ENCODE results near the gene PRKG1.

Gene PRKG1

GRCh38 chr10:51077074-51077473 lies 2.8 kb downstream of the PRKG1 start:
- Histone ChIP-seq H3K4me1 (ENCODE audit: control insufficient read depth, insufficient read depth, low read length) (peaks cover 23% of the 10 kb centered on the region), H3K9me3 (ENCODE audit: control insufficient read depth, low read length) (no peaks in the 10 kb centered on the region), H3K4me3 (ENCODE audit: low read length) (no peak overlapping the region), H3K36me3 (ENCODE audit: control insufficient read depth, insufficient read depth, low read length, severe bottlenecking) (no peaks in the 10 kb centered on the region), H3K9ac (ENCODE audit: low read length) (no peak overlapping the region), H3K27me3 (replicated peaks; ENCODE audit: control insufficient read depth, insufficient read depth, low read length) (no peaks in the 10 kb centered on the region)
- no peak for DNase-seq (ENCODE audit: low read depth)

- Histone ChIP-seq H3K4me1 (ENCODE audit: control insufficient read depth, insufficient read depth, low read length) (peaks cover 23% of the 10 kb centered on the region), H3K27me3 (replicated peaks; ENCODE audit: control insufficient read depth, insufficient read depth, low read length) (no peaks in the 10 kb centered on the region), H3K9ac (ENCODE audit: low read length) (no peak overlapping the region), H3K36me3 (ENCODE audit: control insufficient read depth, insufficient read depth, low read length, severe bottlenecking) (no peaks in the 10 kb centered on the region), H3K9me3 (ENCODE audit: control insufficient read depth, low read length) (no peaks in the 10 kb centered on the region), H3K4me3 (ENCODE audit: low read length) (no peak overlapping the region)
- no peak for DNase-seq (ENCODE audit: low read depth)
Observed at GRCh38 chr10:51077507-51077906, 3.2 kb downstream of the PRKG1 start.

GRCh38 chr10:51079331-51079730 lies 5.0 kb downstream of the PRKG1 start:
- no peaks in the 10 kb centered on the region for H3K36me3 ChIP-seq (ENCODE audit: control insufficient read depth, insufficient read depth, low read length, severe bottlenecking)
- H3K4me1 ChIP-seq (ENCODE audit: control insufficient read depth, insufficient read depth, low read length): peaks cover 16% of the 10 kb centered on the region
- H3K4me3 ChIP-seq (ENCODE audit: low read length): no peak overlapping the region
- H3K27me3 ChIP-seq (replicated peaks; ENCODE audit: control insufficient read depth, insufficient read depth, low read length): no peaks in the 10 kb centered on the region
- no peaks in the 10 kb centered on the region for H3K9me3 ChIP-seq (ENCODE audit: control insufficient read depth, low read length)
- DNase-seq (ENCODE audit: low read depth): no peak
- no peak overlapping the region for H3K9ac ChIP-seq (ENCODE audit: low read length)

- Histone ChIP-seq H3K9ac (ENCODE audit: low read length) (no peak overlapping the region), H3K27me3 (replicated peaks; ENCODE audit: control insufficient read depth, insufficient read depth, low read length) (no peaks in the 10 kb centered on the region), H3K36me3 (ENCODE audit: control insufficient read depth, insufficient read depth, low read length, severe bottlenecking) (no peaks in the 10 kb centered on the region), H3K4me3 (ENCODE audit: low read length) (no peak overlapping the region), H3K9me3 (ENCODE audit: control insufficient read depth, low read length) (no peaks in the 10 kb centered on the region), H3K4me1 (ENCODE audit: control insufficient read depth, insufficient read depth, low read length) (peaks cover 16% of the 10 kb centered on the region)
- no peak for DNase-seq (ENCODE audit: low read depth)
Observed at GRCh38 chr10:51079766-51080165, 5.5 kb downstream of the PRKG1 start.

GRCh38 chr10:51080311-51081006 lies 6.2 kb downstream of the PRKG1 start:
- Histone ChIP-seq H3K36me3 (ENCODE audit: control insufficient read depth, insufficient read depth, low read length, severe bottlenecking) (no peaks in the 10 kb centered on the region), H3K27me3 (replicated peaks; ENCODE audit: control insufficient read depth, insufficient read depth, low read length) (no peaks in the 10 kb centered on the region), H3K9ac (ENCODE audit: low read length) (no peak overlapping the region), H3K9me3 (ENCODE audit: control insufficient read depth, low read length) (no peaks in the 10 kb centered on the region), H3K4me3 (ENCODE audit: low read length) (no peak overlapping the region), H3K4me1 (ENCODE audit: control insufficient read depth, insufficient read depth, low read length) (peaks cover 10% of the 10 kb centered on the region)
- DNase-seq (ENCODE audit: low read depth): no peak

- Histone ChIP-seq H3K27me3 (replicated peaks; ENCODE audit: control insufficient read depth, insufficient read depth, low read length) (no peaks in the 10 kb centered on the region), H3K4me1 (ENCODE audit: control insufficient read depth, insufficient read depth, low read length) (peaks cover 6% of the 10 kb centered on the region), H3K4me3 (ENCODE audit: low read length) (no peak overlapping the region), H3K9ac (ENCODE audit: low read length) (no peak overlapping the region), H3K9me3 (ENCODE audit: control insufficient read depth, low read length) (no peaks in the 10 kb centered on the region), H3K36me3 (ENCODE audit: control insufficient read depth, insufficient read depth, low read length, severe bottlenecking) (no peaks in the 10 kb centered on the region)
- DNase-seq (ENCODE audit: low read depth): no peak
Observed at GRCh38 chr10:51082857-51083256, 8.6 kb downstream of the PRKG1 start.

GRCh38 chr10:51083356-51083853 lies 9.1 kb downstream of the PRKG1 start:
- H3K9me3 ChIP-seq (ENCODE audit: control insufficient read depth, low read length): no peaks in the 10 kb centered on the region
- peaks cover 6% of the 10 kb centered on the region for H3K4me1 ChIP-seq (ENCODE audit: control insufficient read depth, insufficient read depth, low read length)
- DNase-seq (ENCODE audit: low read depth): peak; percentile 41
- no peak overlapping the region for H3K9ac ChIP-seq (ENCODE audit: low read length)
- no peak overlapping the region for H3K4me3 ChIP-seq (ENCODE audit: low read length)
- H3K27me3 ChIP-seq (replicated peaks; ENCODE audit: control insufficient read depth, insufficient read depth, low read length): no peaks in the 10 kb centered on the region
- H3K36me3 ChIP-seq (ENCODE audit: control insufficient read depth, insufficient read depth, low read length, severe bottlenecking): no peaks in the 10 kb centered on the region

- no peaks in the 10 kb centered on the region for H3K36me3 ChIP-seq (ENCODE audit: control insufficient read depth, insufficient read depth, low read length, severe bottlenecking)
- peaks cover 5% of the 10 kb centered on the region for H3K4me1 ChIP-seq (ENCODE audit: control insufficient read depth, insufficient read depth, low read length)
- H3K9me3 ChIP-seq (ENCODE audit: control insufficient read depth, low read length): no peaks in the 10 kb centered on the region
- H3K27me3 ChIP-seq (replicated peaks; ENCODE audit: control insufficient read depth, insufficient read depth, low read length): no peaks in the 10 kb centered on the region
- DNase-seq (ENCODE audit: low read depth): no peak
- no peak overlapping the region for H3K4me3 ChIP-seq (ENCODE audit: low read length)
- no peak overlapping the region for H3K9ac ChIP-seq (ENCODE audit: low read length)
Observed at GRCh38 chr10:51085204-51085603, 10.9 kb downstream of the PRKG1 start.

- H3K9ac ChIP-seq (ENCODE audit: low read length): no peak overlapping the region
- no peaks in the 10 kb centered on the region for H3K9me3 ChIP-seq (ENCODE audit: control insufficient read depth, low read length)
- H3K36me3 ChIP-seq (ENCODE audit: control insufficient read depth, insufficient read depth, low read length, severe bottlenecking): no peaks in the 10 kb centered on the region
- no peak overlapping the region for H3K4me3 ChIP-seq (ENCODE audit: low read length)
- DNase-seq (ENCODE audit: low read depth): no peak
- H3K27me3 ChIP-seq (replicated peaks; ENCODE audit: control insufficient read depth, insufficient read depth, low read length): no peaks in the 10 kb centered on the region
- no peaks in the 10 kb centered on the region for H3K4me1 ChIP-seq (ENCODE audit: control insufficient read depth, insufficient read depth, low read length)
Observed at GRCh38 chr10:51086710-51087109, 12.4 kb downstream of the PRKG1 start.

- Histone ChIP-seq H3K4me1 (ENCODE audit: control insufficient read depth, insufficient read depth, low read length) (no peaks in the 10 kb centered on the region), H3K9me3 (ENCODE audit: control insufficient read depth, low read length) (no peaks in the 10 kb centered on the region), H3K4me3 (ENCODE audit: low read length) (no peak overlapping the region), H3K9ac (ENCODE audit: low read length) (no peak overlapping the region), H3K27me3 (replicated peaks; ENCODE audit: control insufficient read depth, insufficient read depth, low read length) (no peaks in the 10 kb centered on the region), H3K36me3 (ENCODE audit: control insufficient read depth, insufficient read depth, low read length, severe bottlenecking) (no peaks in the 10 kb centered on the region)
- no peak for DNase-seq (ENCODE audit: low read depth)
Observed at GRCh38 chr10:51087114-51087513, 12.8 kb downstream of the PRKG1 start.

GRCh38 chr10:51090190-51090589 lies 15.9 kb downstream of the PRKG1 start:
- peaks cover 11% of the 10 kb centered on the region for H3K4me1 ChIP-seq (ENCODE audit: control insufficient read depth, insufficient read depth, low read length)
- H3K9ac ChIP-seq (ENCODE audit: low read length): no peak overlapping the region
- H3K36me3 ChIP-seq (ENCODE audit: control insufficient read depth, insufficient read depth, low read length, severe bottlenecking): no peaks in the 10 kb centered on the region
- no peaks in the 10 kb centered on the region for H3K9me3 ChIP-seq (ENCODE audit: control insufficient read depth, low read length)
- peak; percentile 33 for DNase-seq (ENCODE audit: low read depth)
- H3K27me3 ChIP-seq (replicated peaks; ENCODE audit: control insufficient read depth, insufficient read depth, low read length): no peaks in the 10 kb centered on the region
- no peak overlapping the region for H3K4me3 ChIP-seq (ENCODE audit: low read length)

- Histone ChIP-seq H3K27me3 (replicated peaks; ENCODE audit: control insufficient read depth, insufficient read depth, low read length) (no peaks in the 10 kb centered on the region), H3K9ac (ENCODE audit: low read length) (no peak overlapping the region), H3K36me3 (ENCODE audit: control insufficient read depth, insufficient read depth, low read length, severe bottlenecking) (no peaks in the 10 kb centered on the region), H3K4me3 (ENCODE audit: low read length) (no peak overlapping the region), H3K4me1 (ENCODE audit: control insufficient read depth, insufficient read depth, low read length) (peaks cover 12% of the 10 kb centered on the region), H3K9me3 (ENCODE audit: control insufficient read depth, low read length) (no peaks in the 10 kb centered on the region)
- peak; percentile 46 for DNase-seq (ENCODE audit: low read depth)
Observed at GRCh38 chr10:51092402-51092801, 18.1 kb downstream of the PRKG1 start.

Measured in adipocyte (in vitro differentiated cells).